Measurements from ENCODE around the gene RTN1. TPM values are rescaled to one million over a fixed set of nuclear protein-coding genes. Genes with fewer than 3 reads are reported as not detected.

Gene RTN1
- total and polyA plus RNA-seq, 10 of the 15 experiments (the other 5 are each of a cell fraction or from before 2014, with no cell fraction given): 0.03 to 0.55 (median 0.13) TPM; not detected in 4

- TF ChIP-seq, protein P1, sequence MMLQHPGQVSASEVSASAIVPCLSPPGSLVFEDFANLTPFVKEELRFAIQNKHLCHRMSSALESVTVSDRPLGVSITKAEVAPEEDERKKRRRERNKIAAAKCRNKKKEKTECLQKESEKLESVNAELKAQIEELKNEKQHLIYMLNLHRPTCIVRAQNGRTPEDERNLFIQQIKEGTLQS (IDR thresholded peaks at IDR 0.05; ENCODE audit: borderline replicate concordance, extremely low read depth, low read depth, low read length): no peak
- no peak for TF ChIP-seq PAX5 (IDR thresholded peaks at IDR 0.05; ENCODE audit: borderline replicate concordance, low read depth, low read length)
- TF ChIP-seq FOS (IDR thresholded peaks at IDR 0.05; ENCODE audit: borderline replicate concordance, extremely low read depth, insufficient read length): no peak
- no peak for TF ChIP-seq NR2C1 (IDR thresholded peaks at IDR 0.05)
Observed at GRCh38 chr14:59695198-59695597, 175.4 kb downstream of the RTN1 start (continued).

DNA sequence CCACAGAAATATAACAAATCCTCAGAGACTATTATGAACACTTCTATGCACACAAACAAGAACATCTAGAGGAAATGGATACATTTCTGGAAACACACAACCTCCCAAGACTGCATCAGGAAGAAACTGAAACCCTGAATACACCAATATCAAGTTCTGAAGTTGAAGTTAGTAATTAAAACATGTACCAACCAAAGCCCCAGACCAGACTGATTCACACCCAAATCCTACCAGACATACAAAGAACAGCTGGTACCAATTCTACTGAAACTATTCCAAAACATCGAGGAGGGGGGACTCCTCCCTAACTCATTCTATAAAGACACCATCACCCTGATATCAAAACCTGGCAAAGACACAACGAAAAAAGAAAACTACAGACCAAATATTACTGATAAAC lies 179.3 kb downstream of the RTN1 start:
- WGBS (ENCODE audit: insufficient coverage, insufficient replicate concordance, low lambda C conversion rate, missing lambda C conversion rate): 0% methylated on average over 2 of the region's 2 CpGs
- H3K79me2 ChIP-seq (ENCODE audit: control insufficient read depth, insufficient read depth, low read length): no peaks in the 10 kb centered on the region
- POLR2A ChIA-PET: no interaction called here
- H3K9me3 ChIP-seq (replicated peaks; ENCODE audit: control insufficient read depth, insufficient read depth, low read length): no peaks in the 10 kb centered on the region
- ATAC-seq (no peak), DNase-seq (ENCODE audit: low read depth, low spot score) (no peak), FAIRE-seq (no peak)
- H4K20me1 ChIP-seq (ENCODE audit: control insufficient read depth, insufficient read depth): no peaks in the 10 kb centered on the region
- no peak overlapping the region for H3K9ac ChIP-seq (ENCODE audit: control insufficient read depth, insufficient read depth, low read length)
- H3K4me3 ChIP-seq: no peak overlapping the region
- no peak overlapping the region for H2AFZ ChIP-seq (ENCODE audit: control insufficient read depth, low read depth, low read length)
- RAD21 ChIA-PET (ENCODE audit: unreplicated experiment): no interaction called here
- H3K36me3 ChIP-seq (ENCODE audit: control insufficient read depth in 2 of 2, insufficient read depth in 2 of 2, low read length in 1 of 2): no peaks in the 10 kb centered on the region
- no TSS peak for BruUV-seq (replicated peaks)
- no peak overlapping the region for H3K27ac ChIP-seq (ENCODE audit: control insufficient read depth, insufficient read depth)
- H3K27me3 ChIP-seq (replicated peaks in 1 of 2; ENCODE audit: control insufficient read depth in 2 of 2, insufficient read depth in 2 of 2, low read length in 1 of 2): no peaks in the 10 kb centered on the region
- H3K4me1 ChIP-seq (ENCODE audit: control insufficient read depth, insufficient read depth, low read length): no peaks in the 10 kb centered on the region
- TF ChIP-seq ZNF274 (IDR thresholded peaks at IDR 0.05; ENCODE audit: insufficient read depth, insufficient read length) (no peak), CBX5 (IDR thresholded peaks at IDR 0.05; ENCODE audit: low read depth) (no peak), ZBTB11 (CRISPR knock-in tag; IDR thresholded peaks at IDR 0.05) (no peak), PAX5 (IDR thresholded peaks at IDR 0.05; ENCODE audit: borderline replicate concordance, low read depth, low read length) (no peak), ZNF384 (IDR thresholded peaks at IDR 0.05; ENCODE audit: borderline replicate concordance, low read depth, low read length) (no peak), IKZF1 (conservative IDR thresholded peaks at IDR 0.05) (no peak), FOXM1 (IDR thresholded peaks at IDR 0.05; ENCODE audit: low read depth, low read length) (no peak), BMI1 (IDR thresholded peaks at IDR 0.05; ENCODE audit: borderline replicate concordance) (no peak), JUND (IDR thresholded peaks at IDR 0.05; ENCODE audit: low read depth, low read length) (no peak), NBN (IDR thresholded peaks at IDR 0.05) (no peak), TCF3 (IDR thresholded peaks at IDR 0.05; ENCODE audit: borderline replicate concordance, insufficient read depth, low read depth, low read length) (no peak), YBX1 (IDR thresholded peaks at IDR 0.05) (no peak), HDAC2 (IDR thresholded peaks at IDR 0.05) (no peak)
- TF ChIP-seq, protein P2, sequence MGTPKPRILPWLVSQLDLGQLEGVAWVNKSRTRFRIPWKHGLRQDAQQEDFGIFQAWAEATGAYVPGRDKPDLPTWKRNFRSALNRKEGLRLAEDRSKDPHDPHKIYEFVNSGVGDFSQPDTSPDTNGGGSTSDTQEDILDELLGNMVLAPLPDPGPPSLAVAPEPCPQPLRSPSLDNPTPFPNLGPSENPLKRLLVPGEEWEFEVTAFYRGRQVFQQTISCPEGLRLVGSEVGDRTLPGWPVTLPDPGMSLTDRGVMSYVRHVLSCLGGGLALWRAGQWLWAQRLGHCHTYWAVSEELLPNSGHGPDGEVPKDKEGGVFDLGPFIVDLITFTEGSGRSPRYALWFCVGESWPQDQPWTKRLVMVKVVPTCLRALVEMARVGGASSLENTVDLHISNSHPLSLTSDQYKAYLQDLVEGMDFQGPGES (IDR thresholded peaks at IDR 0.05): no peak
- in situ Hi-C loops (cut with MboI) (no loop called here), intact Hi-C loops (cut with micrococcal nuclease; ENCODE audit: unreplicated experiment) (no loop called here)
- CTCF ChIA-PET: interaction anchor here (1.3 kb wide), 1 partner anchor 20 kb away, joined by 3 read pairs; no protein-coding TSS in a partner anchor
- SMC1A ChIA-PET (ENCODE audit: uncharacterized antibody, unreplicated experiment): interaction anchor here (1.5 kb wide), 1 partner anchor 10 kb away, joined by 4 read pairs; no protein-coding TSS in a partner anchor
- H3K4me2 ChIP-seq (ENCODE audit: control insufficient read depth, insufficient read depth): no peak overlapping the region
